Keratinocyte (primary cell): ENCODE measurements around the gene GALNT2. TPM values are rescaled to one million over a fixed set of nuclear protein-coding genes. Genes with fewer than 3 reads are reported as not detected.

Experiments used
- DNase-seq: peaks from one replicate; pipeline ENCODE4 v3.0.0-alpha.2; 2011; ENCODE audit warnings: low read depth, missing footprints, low spot score
- FAIRE-seq: peaks from 2 replicates; lab custom pipeline; 2011; peaks lifted over from hg19 to GRCh38; lab: Jason Lieb, UNC
- H2AFZ ChIP-seq: 2 replicates; pipeline ENCODE4 v1.6.0; 2012; ENCODE audit warnings: low read length, control low read depth, inconsistent platforms; ENCODE audit not compliant: control insufficient read depth
- H3K27ac ChIP-seq: 2 replicates; pipeline ENCODE4 v1.5.1; 2011; ENCODE audit warnings: low read length; ENCODE audit not compliant: control insufficient read depth, insufficient read depth
- H3K27me3 ChIP-seq: 3 replicates; pipeline ENCODE4 v1.6.0; 2011; ENCODE audit warnings: low read length; ENCODE audit not compliant: control insufficient read depth, insufficient read depth; ENCODE audit errors: extremely low read depth
- H3K36me3 ChIP-seq, 2 experiments: 2 replicates in 1 of 2; 3 replicates in 1 of 2; pipeline ENCODE4 v1.5.1; 2011; ENCODE audit warnings: low read length in 2 of 2, mild to moderate bottlenecking in 1 of 2; ENCODE audit not compliant: control insufficient read depth in 2 of 2, insufficient read depth in 2 of 2; ENCODE audit errors: extremely low read depth in 1 of 2
- H3K4me1 ChIP-seq: 3 replicates; pipeline ENCODE4 v1.5.1; 2011; ENCODE audit warnings: low read length; ENCODE audit not compliant: control insufficient read depth, insufficient read depth; ENCODE audit errors: extremely low read depth
- H3K4me2 ChIP-seq: 3 replicates; pipeline ENCODE4 v1.6.0; 2011; ENCODE audit warnings: low read depth, low read length; ENCODE audit not compliant: control insufficient read depth, insufficient read depth; ENCODE audit errors: extremely low read depth
- H3K4me3 ChIP-seq, 3 experiments: fragments of 200-600 bp in 1 of 3; sonication (generic) in 1 of 3; 2 replicates in 2 of 3; 3 replicates in 1 of 3; pipeline ENCODE4 v1.5.1; 2011 to 2016; ENCODE audit warnings: low read length in 3 of 3, mild to moderate bottlenecking in 3 of 3, control low read depth in 2 of 3, inconsistent platforms in 1 of 3, low read depth in 1 of 3, mixed read lengths in 1 of 3, mixed run types in 1 of 3, moderate library complexity in 1 of 3; ENCODE audit not compliant: control insufficient read depth in 2 of 3, insufficient read depth in 2 of 3; ENCODE audit errors: extremely low read depth in 1 of 3
- H3K79me2 ChIP-seq: 2 replicates; pipeline ENCODE4 v1.6.0; 2012; ENCODE audit warnings: low read length; ENCODE audit not compliant: control insufficient read depth, insufficient read depth
- H3K9ac ChIP-seq: 3 replicates; pipeline ENCODE4 v1.6.0; 2011; ENCODE audit warnings: low read length; ENCODE audit not compliant: control insufficient read depth, insufficient read depth; ENCODE audit errors: extremely low read depth
- H3K9me1 ChIP-seq: 3 replicates; pipeline ENCODE4 v1.6.0; 2011; ENCODE audit warnings: low read length; ENCODE audit not compliant: control insufficient read depth, insufficient read depth; ENCODE audit errors: extremely low read depth
- H3K9me3 ChIP-seq: 2 replicates; pipeline ENCODE4 v1.5.1; 2012; ENCODE audit warnings: low read depth, low read length; ENCODE audit not compliant: control insufficient read depth
- H4K20me1 ChIP-seq: 3 replicates; pipeline ENCODE4 v1.6.0; 2011; ENCODE audit warnings: low read length; ENCODE audit not compliant: control insufficient read depth, insufficient read depth; ENCODE audit errors: extremely low read depth
- CTCF ChIP-seq, 3 experiments: IDR thresholded peaks in 1 of 3; conservative IDR thresholded peaks in 1 of 3; optimal IDR thresholded peaks in 1 of 3; 2 replicates in 2 of 3; 3 replicates in 1 of 3; pipeline versions ENCODE3 to v1.5.1; 2011; ENCODE audit warnings: low read length in 3 of 3, mild to moderate bottlenecking in 3 of 3, moderate library complexity in 2 of 3, control low read depth in 1 of 3, inconsistent platforms in 1 of 3; ENCODE audit not compliant: insufficient read depth in 2 of 3; ENCODE audit errors: extremely low read depth in 1 of 3
- EZH2 ChIP-seq: IDR thresholded peaks from one replicate; pipeline ENCODE4 v1.6.1; 2012; ENCODE audit warnings: inconsistent platforms, mild to moderate bottlenecking, low read length, moderate library complexity
- dilution Hi-C: fragments of 300-500 bp; cut with MboI; formaldehyde crosslinking; loops from one replicate; pipeline ENCODE4 v1.7.0; 2020; ENCODE audit warnings: low sequenced_read_pairs; ENCODE audit not compliant: extremely low pct_ligation_motif_present
- polyA plus RNA-seq, 5 experiments: library from polyadenylated mRNA; depleted of rRNA in 3 of 5; stranded (reverse) in 3 of 5; stranded (forward) in 1 of 5; unstranded in 1 of 5; fragments of >200 nt; gene quantifications; 1 replicate in 1 of 5; 2 replicates in 3 of 5; 3 replicates in 1 of 5; pipeline versions ENCODE4 v1.2.1 to v1.2.3, GENCODE V29; 2011 to 2012; ENCODE audit warnings: missing spikeins in 2 of 5, low read depth in 1 of 5, low replicate concordance in 1 of 5

GALNT2 gene
- polyA plus RNA-seq, 1 donor (not counting 4 experiments of a cell fraction or from before 2014, with no cell fraction given) = 61.7 TPM

GRCh38 chr1:230163205-230163604 is 96.2 kb downstream of the GALNT2 start:
- Histone ChIP-seq H3K79me2 (peaks cover 83% of the 10 kb centered on the region), H3K9me1 (peaks cover 3% of the 10 kb centered on the region), H3K9ac (no peak overlapping the region), H3K4me3 (no peak overlapping the region), H3K27ac (no peak overlapping the region), H4K20me1 (peaks cover 5% of the 10 kb centered on the region), H3K36me3 (no peaks in the 10 kb centered on the region), H3K4me1 (peaks cover 8% of the 10 kb centered on the region), H3K4me2 (no peak overlapping the region), H2AFZ (no peak overlapping the region), H3K27me3 (no peaks in the 10 kb centered on the region), H3K9me3 (no peaks in the 10 kb centered on the region)
- TF ChIP-seq CTCF (optimal IDR thresholded peaks at IDR 0.05 in 1 of 3, IDR thresholded peaks at IDR 0.05 in 1 of 3, conservative IDR thresholded peaks at IDR 0.05 in 1 of 3; ENCODE audit: extremely low read depth in 1 of 3, insufficient read depth in 2 of 3, low read length in 3 of 3) (no peak), EZH2 (no peak)
- FAIRE-seq = no peak
- no peak for DNase-seq
- dilution Hi-C loops = no loop called here

DNA sequence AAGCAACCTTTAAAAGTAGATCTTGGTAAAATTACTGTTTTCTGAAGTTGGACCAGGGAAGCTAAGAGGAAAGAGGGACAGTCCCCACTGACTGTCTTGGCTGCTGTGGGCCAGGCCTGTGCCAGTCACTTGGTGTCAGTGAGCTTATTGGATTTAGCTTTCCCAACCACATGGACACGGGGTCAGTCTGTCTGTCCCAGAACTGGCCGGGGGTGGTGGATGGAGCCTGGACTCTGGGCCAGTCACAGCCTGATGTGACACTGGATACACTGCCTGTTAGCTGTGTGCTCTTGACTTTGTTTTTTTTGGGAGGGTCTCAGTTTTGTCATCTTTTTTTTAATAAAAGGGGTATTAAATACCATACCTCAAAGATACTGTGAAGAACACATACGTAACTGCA is 96.7 kb downstream of the GALNT2 start:
- dilution Hi-C loops = no loop called here
- TF ChIP-seq EZH2 (no peak), CTCF (optimal IDR thresholded peaks at IDR 0.05 in 1 of 3, IDR thresholded peaks at IDR 0.05 in 1 of 3, conservative IDR thresholded peaks at IDR 0.05 in 1 of 3; ENCODE audit: extremely low read depth in 1 of 3, insufficient read depth in 2 of 3, low read length in 3 of 3) (no peak)
- H3K9ac ChIP-seq = no peak overlapping the region
- peaks cover 83% of the 10 kb centered on the region for H3K79me2 ChIP-seq
- no peak overlapping the region for H3K4me3 ChIP-seq
- no peak overlapping the region for H2AFZ ChIP-seq
- FAIRE-seq (no peak), DNase-seq (no peak)
- H4K20me1 ChIP-seq = peaks cover 5% of the 10 kb centered on the region
- H3K9me1 ChIP-seq = peaks cover 3% of the 10 kb centered on the region
- H3K4me2 ChIP-seq = no peak overlapping the region
- no peaks in the 10 kb centered on the region for H3K9me3 ChIP-seq
- H3K27me3 ChIP-seq = no peaks in the 10 kb centered on the region
- H3K27ac ChIP-seq = no peak overlapping the region
- H3K36me3 ChIP-seq = no peaks in the 10 kb centered on the region
- H3K4me1 ChIP-seq = peaks cover 8% of the 10 kb centered on the region
